ENCODE data around the gene CCDC149.
A peak's percentile ranks its signal among the peaks of the same experiment; 100 is the strongest.

CCDC149 gene

GRCh38 chr4:24799196-24799543 is 113.7 kb downstream of the CCDC149 start:
- no peak for DNase-seq

- peak; percentile 69 to 88 for DNase-seq
These were observed 114.7 kb downstream of the CCDC149 start for GRCh38 chr4:24798036-24798610.

GRCh38 chr4:24796620-24797019 is 116.2 kb downstream of the CCDC149 start:
- DNase-seq: no peak

GRCh38 chr4:24795666-24796381 is 117.0 kb downstream of the CCDC149 start:
- no peak for DNase-seq

GRCh38 chr4:24794916-24795665 is 117.8 kb downstream of the CCDC149 start, which contains the start of gene SOD3:
Gene SOD3 (plus strand): TSS chr4:24795573. CDS start chr4:24799522, 3,949 bp downstream.
- no peak for DNase-seq

GRCh38 chr4:24794480-24794879 is 118.4 kb downstream of the CCDC149 start:
- no peak for DNase-seq

GRCh38 chr4:24794051-24794450 is 118.8 kb downstream of the CCDC149 start:
- DNase-seq: no peak

- peak; percentile 17 to 28 for DNase-seq
These were observed 119.4 kb downstream of the CCDC149 start for GRCh38 chr4:24793219-24794005.

GRCh38 chr4:24792552-24792951 is 120.3 kb downstream of the CCDC149 start:
- DNase-seq: no peak

- DNase-seq: no peak
These were observed 121.8 kb downstream of the CCDC149 start for GRCh38 chr4:24791043-24791442.

GRCh38 chr4:24783506-24783905 is 129.3 kb downstream of the CCDC149 start:
- no peak for DNase-seq

GRCh38 chr4:24781999-24782745 is 130.7 kb downstream of the CCDC149 start:
- no peak for DNase-seq

- DNase-seq: no peak
These were observed 131.8 kb downstream of the CCDC149 start for GRCh38 chr4:24780936-24781495.

- no peak for DNase-seq
These were observed 134.2 kb downstream of the CCDC149 start for GRCh38 chr4:24778464-24779225.

- no peak for DNase-seq
These were observed 135.0 kb downstream of the CCDC149 start for GRCh38 chr4:24777536-24778463.

- no peak for DNase-seq
These were observed 137.1 kb downstream of the CCDC149 start for GRCh38 chr4:24775750-24776149.

- DNase-seq: no peak
These were observed 137.7 kb downstream of the CCDC149 start for GRCh38 chr4:24775032-24775605.

- DNase-seq: no peak
These were observed 138.4 kb downstream of the CCDC149 start for GRCh38 chr4:24774452-24774851.

GRCh38 chr4:24772952-24773351 is 139.9 kb downstream of the CCDC149 start:
- no peak for DNase-seq
